B cell (primary cell): ENCODE results near the gene EIF4EBP2. TPM values are rescaled to one million over a fixed set of nuclear protein-coding genes. Genes with fewer than 3 reads are reported as not detected.

ENCODE experiments used
- ATAC-seq: fragments of 200-7000 bp; cut with Tn5 transposase; one replicate; pipeline ENCODE4 v1.10.0; 2021; ENCODE audit warnings: low read depth, mild to moderate bottlenecking, moderate number of reproducible peaks, moderate library complexity
- CTCF ChIA-PET: fragments of 350-600 bp; sonication (Branson Sonifier 250); formaldehyde crosslinking; loops from one replicate; lab custom pipeline; 2021; ENCODE audit warnings: antibody characterized with exemption, inconsistent platforms; lab: Charles Lee
- POLR2A ChIA-PET: fragments of 350-600 bp; sonication (Branson Sonifier 250); formaldehyde crosslinking; loops from one replicate; lab custom pipeline; 2021; ENCODE audit warnings: antibody characterized with exemption; lab: Charles Lee
- DNase-seq: peaks from one replicate; pipeline ENCODE4 v3.0.0; 2013
- H2AFZ ChIP-seq: 2 replicates; pipeline ENCODE4 v1.6.1; 2012; ENCODE audit warnings: mild to moderate bottlenecking, low read depth, low read length; ENCODE audit not compliant: insufficient read depth, poor library complexity, severe bottlenecking
- H3K27ac ChIP-seq, 2 donors: 1 replicate in 1 of 2; 2 replicates in 1 of 2; pipeline ENCODE4 v1.5.1; 2012 to 2013; ENCODE audit warnings: low read length in 2 of 2, mild to moderate bottlenecking in 2 of 2, moderate library complexity in 1 of 2
- H3K27me3 ChIP-seq, 4 experiments: fragments of 200-600 bp in 1 of 4; sonication (generic) in 1 of 4; replicated peaks in 1 of 4; 1 replicate in 2 of 4; 2 replicates in 2 of 4; pipeline versions ENCODE4 v1.6.1 to v1.7.0; 2013 to 2016; ENCODE audit warnings: low read length in 3 of 4, mild to moderate bottlenecking in 2 of 4, mixed read lengths in 1 of 4, moderate library complexity in 1 of 4; ENCODE audit not compliant: insufficient read depth in 4 of 4, control insufficient read depth in 3 of 4; ENCODE audit errors: control extremely low read depth in 1 of 4
- H3K36me3 ChIP-seq, 2 experiments: replicated peaks in 1 of 2; 1 replicate in 1 of 2; 2 replicates in 1 of 2; pipeline versions ENCODE4 v1.6.1 to v1.7.1; 2013; ENCODE audit warnings: low read length in 1 of 2; ENCODE audit not compliant: insufficient read depth in 2 of 2, control insufficient read depth in 1 of 2; ENCODE audit errors: control extremely low read depth in 1 of 2, extremely low read depth in 1 of 2
- H3K4me1 ChIP-seq, 2 donors: fragments of 200-600 bp in 1 of 2; sonication (generic) in 1 of 2; 1 replicate in 1 of 2; 2 replicates in 1 of 2; pipeline versions ENCODE4 v1.5.1 to v1.6.1; 2013 to 2017; ENCODE audit warnings: low read length in 2 of 2; ENCODE audit not compliant: control insufficient read depth in 2 of 2, insufficient read depth in 2 of 2
- H3K4me2 ChIP-seq: replicated peaks from 2 replicates; pipeline ENCODE3; 2012; ENCODE audit warnings: mild to moderate bottlenecking, low read depth, low read length; ENCODE audit not compliant: poor library complexity, severe bottlenecking
- H3K4me3 ChIP-seq, 5 experiments: fragments of 200-600 bp in 1 of 5; sonication (generic) in 1 of 5; 1 replicate in 3 of 5; 2 replicates in 2 of 5; pipeline versions ENCODE4 v1.5.1 to v1.7.0; 2011 to 2016; ENCODE audit warnings: low read length in 4 of 5, mild to moderate bottlenecking in 4 of 5, low read depth in 2 of 5, control low read depth in 1 of 5, moderate library complexity in 1 of 5; ENCODE audit not compliant: insufficient read depth in 1 of 5; ENCODE audit errors: control extremely low read depth in 1 of 5, extremely low read depth in 1 of 5
- H3K79me2 ChIP-seq: fragments of 200-600 bp; sonication (generic); one replicate; pipeline ENCODE4 v1.6.0; 2016; ENCODE audit warnings: low read length; ENCODE audit not compliant: control insufficient read depth, insufficient read depth
- H3K9ac ChIP-seq: fragments of 200-600 bp; sonication (generic); 2 replicates; pipeline ENCODE4 v1.6.1; 2017; ENCODE audit warnings: mild to moderate bottlenecking, low read length, moderate library complexity
- H3K9me3 ChIP-seq, 3 donors: one replicate each; pipeline versions ENCODE4 v1.6.1 to v1.7.1; 2013; ENCODE audit warnings: low read length in 2 of 3; ENCODE audit not compliant: control insufficient read depth in 2 of 3, insufficient read depth in 1 of 3; ENCODE audit errors: control extremely low read depth in 1 of 3
- H4K20me1 ChIP-seq: 2 replicates; pipeline ENCODE4 v1.6.0; 2012; ENCODE audit warnings: mild to moderate bottlenecking, low read length; ENCODE audit not compliant: insufficient read depth, control insufficient read depth, poor library complexity, severe bottlenecking
- H3K27ac Mint-ChIP-seq: one replicate; pipeline ENCODE4 v1.8.0; 2021; ENCODE audit warnings: mixed read lengths
- H3K27me3 Mint-ChIP-seq: one replicate; pipeline ENCODE4 v1.8.0; 2021; ENCODE audit warnings: mixed read lengths
- H3K4me1 Mint-ChIP-seq: one replicate; pipeline ENCODE4 v1.8.0; 2021; ENCODE audit warnings: mixed read lengths
- H3K4me3 Mint-ChIP-seq: one replicate; pipeline ENCODE4 v1.8.0; 2021; ENCODE audit warnings: mixed read lengths
- H3K9me3 Mint-ChIP-seq: one replicate; pipeline ENCODE4 v1.8.0; 2022; ENCODE audit warnings: mixed read lengths; ENCODE audit not compliant: insufficient read depth
- CTCF ChIP-seq: fragments of 200-600 bp; IDR thresholded peaks from one replicate; pipeline ENCODE4 v1.8.0; 2022; ENCODE audit warnings: antibody characterized with exemption, mild to moderate bottlenecking
- EZH2 ChIP-seq: IDR thresholded peaks from 2 replicates; pipeline ENCODE4 v1.6.1; 2012; ENCODE audit warnings: borderline replicate concordance, low read depth, mild to moderate bottlenecking, moderate library complexity, low read length; ENCODE audit not compliant: insufficient read depth, poor library complexity, severe bottlenecking
- WGBS: methylation state at CpG from one replicate; pipeline ENCODE4 v1.1.5; 2013; ENCODE audit warnings: missing lambda C conversion rate; ENCODE audit not compliant: insufficient coverage; 5-methylcytosine and 5-hydroxymethylcytosine counted together
- intact Hi-C: fragments of 100-400 bp; cut with micrococcal nuclease; formaldehyde crosslinking; loops from one replicate; pipeline ENCODE4 v1.10.0; 2022
- polyA plus RNA-seq: library from polyadenylated mRNA; depleted of rRNA; stranded (reverse); fragments of >200 nt; gene quantifications from 2 replicates; pipeline ENCODE4 v1.2.3, GENCODE V29; 2012
- total RNA-seq, 2 donors: library from RNA; stranded (reverse); fragments of 120-200 nt in 1 of 2; gene quantifications; 1 replicate in 1 of 2; 2 replicates in 1 of 2; pipeline versions ENCODE4 v1.2.3 to v1.2.4, GENCODE V29; 2013 to 2022

EIF4EBP2 gene
- total and polyA plus RNA-seq, 2 donors (not counting 1 experiment from before 2014, with no cell fraction given), result 8.7 to 37.8 TPM

GRCh38 chr10:70430493-70431445, 26.8 kb downstream of the EIF4EBP2 start:
- Histone ChIP-seq H3K4me1 (peaks cover 5 to 9% of the 10 kb centered on the region in 2 donors), H3K27me3 (no peaks in the 10 kb centered on the region), H3K4me3 (no peak overlapping the region), H3K9me3 (no peaks in the 10 kb centered on the region), H3K36me3 (peaks cover under 1 to 21% of the 10 kb centered on the region in 2 experiments), H4K20me1 (no peaks in the 10 kb centered on the region), H2AFZ (no peak overlapping the region), H3K27ac (no peak overlapping the region), H3K79me2 (no peaks in the 10 kb centered on the region), H3K9ac (no peak overlapping the region), H3K4me2 (no peak overlapping the region)
- intact Hi-C loops, result no loop called here
- ATAC-seq (no peak), DNase-seq (no peak)
- Mint-ChIP-seq H3K27me3 (no peaks in the 10 kb centered on the region), H3K9me3 (no peaks in the 10 kb centered on the region), H3K4me3 (no peak overlapping the region), H3K27ac (no peak overlapping the region), H3K4me1 (peaks cover 16% of the 10 kb centered on the region)
- ChIA-PET POLR2A (no interaction called here), CTCF (interaction anchor here (1.0 to 1.9 kb wide), 3 partner anchors 31 to 328 kb away, joined by 3 to 8 read pairs (median 3); no protein-coding TSS in a partner anchor)
- TF ChIP-seq EZH2 (no peak), CTCF (no peak)
- 88% methylated on average over 5 of the region's 6 CpGs for WGBS

GRCh38 chr10:70432101-70432500, 28.2 kb downstream of the EIF4EBP2 start:
- Histone ChIP-seq H3K36me3 (peaks cover 0 to 12% of the 10 kb centered on the region in 2 experiments), H4K20me1 (no peaks in the 10 kb centered on the region), H3K9ac (no peak overlapping the region), H3K9me3 (no peaks in the 10 kb centered on the region), H2AFZ (no peak overlapping the region), H3K79me2 (no peaks in the 10 kb centered on the region), H3K4me3 (no peak overlapping the region), H3K4me1 (peaks cover 5 to 9% of the 10 kb centered on the region in 2 donors), H3K27me3 (no peaks in the 10 kb centered on the region), H3K4me2 (no peak overlapping the region), H3K27ac (no peak overlapping the region)
- Mint-ChIP-seq H3K4me3 (peak overlapping the region; percentile 68), H3K27me3 (no peaks in the 10 kb centered on the region), H3K4me1 (peaks cover 16% of the 10 kb centered on the region), H3K9me3 (no peaks in the 10 kb centered on the region), H3K27ac (no peak overlapping the region)
- ATAC-seq, result no peak
- ChIA-PET POLR2A (interaction anchor here (0.6 kb wide), 1 partner anchor 68 kb away, joined by 6 read pairs; no protein-coding TSS in a partner anchor), CTCF (interaction anchor here (1.0 to 1.2 kb wide), 2 partner anchors 211 to 327 kb away, joined by 3 read pairs; no protein-coding TSS in a partner anchor)
- intact Hi-C loops, result no loop called here
- no peak for DNase-seq
- 98% methylated on average over 4 of the region's 4 CpGs for WGBS
- TF ChIP-seq CTCF, result no peak
- no peak for TF ChIP-seq EZH2
